AG20443 (cell line): ENCODE measurements around the gene RELB.
"Not testable (repeated sequence)": the region's sequence is repeated elsewhere in the genome, so short reads cannot be mapped to it uniquely, and the experiment has no call there.

Experiments used
- DNase-seq: peaks from one replicate; pipeline ENCODE4 v3.0.0; 2012; ENCODE audit warnings: low spot score, mixed read lengths

The RELB gene, protein sequence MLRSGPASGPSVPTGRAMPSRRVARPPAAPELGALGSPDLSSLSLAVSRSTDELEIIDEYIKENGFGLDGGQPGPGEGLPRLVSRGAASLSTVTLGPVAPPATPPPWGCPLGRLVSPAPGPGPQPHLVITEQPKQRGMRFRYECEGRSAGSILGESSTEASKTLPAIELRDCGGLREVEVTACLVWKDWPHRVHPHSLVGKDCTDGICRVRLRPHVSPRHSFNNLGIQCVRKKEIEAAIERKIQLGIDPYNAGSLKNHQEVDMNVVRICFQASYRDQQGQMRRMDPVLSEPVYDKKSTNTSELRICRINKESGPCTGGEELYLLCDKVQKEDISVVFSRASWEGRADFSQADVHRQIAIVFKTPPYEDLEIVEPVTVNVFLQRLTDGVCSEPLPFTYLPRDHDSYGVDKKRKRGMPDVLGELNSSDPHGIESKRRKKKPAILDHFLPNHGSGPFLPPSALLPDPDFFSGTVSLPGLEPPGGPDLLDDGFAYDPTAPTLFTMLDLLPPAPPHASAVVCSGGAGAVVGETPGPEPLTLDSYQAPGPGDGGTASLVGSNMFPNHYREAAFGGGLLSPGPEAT

DNA sequence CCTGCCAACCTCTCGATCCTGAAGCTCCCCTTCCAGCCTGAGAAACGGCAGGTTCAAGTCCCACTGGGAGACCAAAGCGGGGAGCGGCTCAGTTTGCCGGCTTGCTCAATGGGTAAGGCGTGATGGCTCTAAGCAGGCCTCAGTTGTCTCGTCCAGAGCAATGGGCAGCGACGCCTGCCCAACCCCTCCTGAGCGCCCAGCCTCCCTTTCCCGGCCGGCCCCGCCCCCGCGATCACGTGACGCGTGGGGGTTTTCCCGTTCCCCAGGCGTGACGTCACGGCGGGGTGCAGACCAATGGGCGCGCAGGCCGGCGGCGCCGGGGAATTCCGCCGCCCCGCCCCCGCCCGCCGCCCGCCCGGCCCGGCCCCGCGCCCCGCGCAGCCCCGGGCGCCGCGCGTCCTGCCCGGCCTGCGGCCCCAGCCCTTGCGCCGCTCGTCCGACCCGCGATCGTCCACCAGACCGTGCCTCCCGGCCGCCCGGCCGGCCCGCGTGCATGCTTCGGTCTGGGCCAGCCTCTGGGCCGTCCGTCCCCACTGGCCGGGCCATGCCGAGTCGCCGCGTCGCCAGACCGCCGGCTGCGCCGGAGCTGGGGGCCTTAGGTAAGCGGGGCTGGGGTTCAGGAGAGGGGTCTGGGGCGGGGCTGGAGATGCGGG, at the start of gene RELB:
Gene RELB (plus strand): TSS at position 378 of the 653 bp plus-strand sequence. CDS start 116 bp downstream, at position 494.
- peak; percentile 100 for DNase-seq

DNA sequence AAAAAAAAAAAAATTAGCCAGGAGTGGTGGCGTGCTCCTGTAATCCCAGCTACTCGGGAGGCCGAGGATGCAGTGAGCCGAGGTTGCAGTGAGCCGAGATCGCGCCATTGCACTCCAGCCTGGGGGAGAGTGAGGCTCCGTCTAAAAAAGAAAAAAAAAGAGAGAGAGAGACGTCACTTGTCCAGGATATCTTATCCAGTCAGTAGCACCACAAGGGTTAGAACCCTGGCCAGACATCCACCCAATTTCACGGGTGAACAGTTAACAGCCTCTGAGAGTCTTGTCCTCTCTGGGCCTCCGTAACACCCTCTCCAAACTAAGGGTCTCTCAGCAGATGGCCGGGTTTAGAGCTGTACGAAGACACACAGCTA, 47.0 kb upstream of the RELB start:
- no peak for DNase-seq

DNA sequence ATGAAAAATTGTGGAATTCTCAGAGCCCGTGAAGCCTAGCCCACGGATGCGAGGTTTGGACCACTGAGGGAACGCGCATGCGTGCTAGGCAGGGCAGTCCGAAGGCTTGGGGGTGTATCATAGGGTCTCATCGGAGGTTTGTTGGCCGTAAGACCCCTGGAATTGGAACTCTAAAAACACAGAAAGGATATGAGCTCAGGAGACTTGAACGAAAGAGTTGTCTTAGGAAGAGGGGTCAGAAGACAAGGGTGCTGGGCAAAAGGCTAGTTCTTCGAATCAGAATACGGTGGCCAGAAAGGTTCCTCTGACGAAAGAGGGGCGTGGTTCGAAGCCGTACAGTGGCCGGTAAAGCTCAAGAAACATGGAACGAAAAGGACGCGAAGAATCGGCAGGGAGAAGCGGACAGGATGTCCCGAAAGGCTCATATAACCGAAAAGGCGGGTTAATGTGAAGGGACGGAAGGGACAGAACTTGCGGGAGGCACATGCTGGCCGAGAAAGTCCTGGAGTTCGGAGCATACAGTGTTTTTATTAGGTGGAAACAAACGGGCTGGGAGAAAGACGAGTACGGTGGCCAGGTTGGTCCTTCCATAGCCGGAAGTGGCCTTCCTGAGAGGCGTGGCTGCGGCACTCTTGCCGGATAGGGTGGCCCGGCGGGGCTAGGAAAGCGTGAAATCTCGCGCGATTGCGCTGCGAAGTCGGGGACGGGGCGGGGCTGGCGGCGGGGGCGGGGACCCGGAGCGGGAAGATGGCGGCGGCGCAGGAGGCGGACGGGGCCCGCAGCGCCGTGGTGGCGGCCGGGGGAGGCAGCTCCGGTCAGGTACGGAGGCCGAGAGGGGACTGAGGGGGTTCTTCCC, 46.4 kb upstream of the RELB start, which contains the start of gene CLPTM1:
Gene CLPTM1 (plus strand): TSS at position 732 of the 856 bp plus-strand sequence. CDS start 16 bp downstream, at position 748.
- DNase-seq: peak; percentile 98

DNA sequence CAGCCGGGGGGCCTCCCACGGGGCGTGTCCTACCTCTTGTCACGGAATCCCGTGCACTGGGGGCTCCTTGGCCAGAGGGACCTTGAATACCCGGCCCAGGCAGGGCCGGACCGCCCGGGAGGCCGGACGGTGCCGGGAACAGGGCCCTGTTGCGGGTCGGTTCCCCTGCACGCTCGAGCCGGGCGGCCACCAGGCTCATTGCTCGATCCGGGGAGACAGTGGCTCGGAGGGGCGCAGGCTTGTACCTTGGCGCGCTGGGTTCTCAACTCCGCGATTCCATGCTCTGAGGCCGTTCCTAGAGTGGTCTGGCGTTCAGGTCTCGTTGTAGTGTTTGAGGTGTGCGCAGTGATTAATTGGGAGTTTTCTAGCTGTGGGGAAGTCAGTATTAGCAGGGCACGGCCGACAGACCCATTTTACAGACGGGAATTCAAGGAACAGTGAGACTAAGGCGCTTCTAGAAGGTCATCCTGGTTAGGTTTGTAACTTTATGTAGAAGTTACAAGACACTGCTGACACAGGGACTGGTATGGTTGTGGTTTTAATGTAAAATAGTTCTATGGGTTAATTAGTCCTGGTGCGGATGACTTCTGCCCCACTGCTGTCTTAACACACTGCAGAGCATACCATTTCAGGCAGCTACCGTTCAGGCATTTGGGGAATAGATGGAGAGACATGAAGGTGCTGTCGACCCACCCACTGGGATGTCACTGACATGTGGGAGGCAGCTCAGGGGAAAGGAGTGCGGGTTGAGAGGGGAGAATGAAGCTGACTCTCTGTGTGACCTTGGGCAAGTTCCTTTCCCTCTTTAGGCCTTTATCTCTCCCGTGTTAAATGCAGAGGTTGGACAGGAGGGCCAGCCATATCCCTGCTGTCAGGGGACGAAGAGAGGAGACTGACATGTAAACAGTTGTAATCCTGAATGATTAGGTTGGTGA, 45.5 kb upstream of the RELB start:
- no peak for DNase-seq

DNA sequence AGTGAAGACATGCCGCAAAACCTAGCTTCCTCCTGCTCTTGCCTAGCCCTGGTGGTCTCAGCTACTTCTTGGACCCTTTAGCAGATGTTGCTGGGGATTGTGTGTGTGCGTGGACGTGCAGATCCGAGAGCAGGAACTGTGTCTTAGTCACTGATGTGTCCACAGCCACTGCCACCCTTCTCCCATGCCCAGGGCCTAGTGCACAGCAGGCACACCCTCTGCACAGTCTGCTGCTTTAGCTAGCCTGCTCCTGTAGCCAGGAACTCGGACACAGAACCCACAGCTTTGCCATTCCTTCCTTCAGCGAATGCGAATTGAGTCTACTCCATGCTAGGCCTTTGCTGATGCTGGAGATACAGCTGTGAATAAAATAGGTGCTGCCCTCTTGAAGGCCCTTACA, 43.7 kb upstream of the RELB start:
- no peak for DNase-seq

DNA sequence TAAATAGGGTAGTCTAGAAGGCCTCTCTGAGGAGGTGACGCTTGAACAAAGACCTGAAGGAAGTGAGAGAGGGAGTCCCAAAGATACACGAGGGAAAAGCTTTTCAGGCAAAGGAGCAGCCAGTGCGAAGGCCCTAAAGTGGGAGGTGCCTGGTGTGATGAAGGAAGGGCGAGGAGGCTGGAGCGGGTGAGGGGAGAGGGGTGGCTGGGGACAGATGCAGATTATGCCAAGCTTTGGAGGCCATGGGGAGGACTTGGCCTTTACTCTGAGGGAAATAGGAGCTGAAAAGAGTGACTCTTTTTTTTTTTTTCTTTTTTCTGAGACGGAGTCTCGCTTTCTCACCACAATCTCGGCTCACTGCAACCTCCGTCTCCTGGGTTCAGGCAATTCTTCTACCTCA, 43.2 kb upstream of the RELB start:
- DNase-seq: no peak

DNA sequence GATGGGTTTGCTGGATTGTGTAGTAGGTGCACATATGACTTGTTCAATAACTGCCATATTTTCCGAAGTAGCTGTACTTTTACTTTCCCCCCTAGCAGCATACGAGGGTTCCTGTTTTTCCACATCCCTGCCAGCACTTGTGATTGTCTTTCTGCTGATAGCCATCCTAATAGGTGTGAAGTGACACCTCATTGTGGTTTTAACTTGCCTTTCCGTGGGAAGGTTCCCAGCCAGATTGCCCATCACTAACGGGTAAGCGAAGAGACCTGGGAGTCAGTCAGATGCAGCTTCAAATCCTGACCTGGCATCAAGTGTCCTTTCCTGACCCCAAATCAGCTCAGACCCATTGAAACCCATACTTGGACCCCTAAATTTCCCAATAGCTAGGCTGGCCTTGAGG, 41.6 kb upstream of the RELB start:
- DNase-seq: no peak

DNA sequence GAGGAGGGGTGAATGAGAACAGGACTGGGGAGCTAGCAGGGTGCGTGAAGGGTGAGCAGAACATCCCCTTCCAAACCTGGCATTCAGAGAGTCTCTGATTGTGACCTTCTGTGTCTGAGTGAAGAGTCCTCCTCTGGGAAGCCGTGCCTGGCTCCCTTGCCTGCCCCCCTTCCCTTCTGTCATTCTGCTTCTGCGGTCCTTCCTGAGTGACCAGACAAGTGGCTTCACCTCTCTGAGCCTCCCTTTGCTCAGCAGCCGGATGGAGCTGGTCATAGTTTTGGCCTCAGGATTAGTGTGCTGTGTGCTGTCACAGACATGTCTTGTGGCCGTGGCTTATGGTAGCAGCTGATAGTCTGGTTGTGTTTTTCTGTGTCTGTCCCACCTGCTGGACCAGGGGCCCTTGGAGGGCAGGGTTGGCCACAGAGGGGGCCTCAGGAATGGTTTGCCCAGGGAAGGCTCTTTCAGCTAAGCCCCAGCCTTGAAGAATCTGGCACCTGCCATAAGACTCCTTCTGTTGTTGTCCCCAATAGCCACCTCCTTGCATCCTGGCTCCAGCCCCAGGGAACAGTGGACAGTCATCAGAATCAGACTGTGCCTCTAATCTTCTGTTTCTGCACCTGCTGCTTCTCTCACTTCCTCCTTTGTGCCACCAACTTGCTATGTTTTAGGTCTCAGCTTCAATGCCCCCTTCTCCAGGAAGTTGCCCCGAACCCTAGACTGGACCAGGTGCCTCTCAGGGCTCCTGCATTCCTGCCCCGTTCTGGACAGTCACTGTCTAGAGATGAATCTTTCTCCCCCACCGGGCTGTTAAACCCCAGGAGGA, 40.1 kb upstream of the RELB start:
- no peak for DNase-seq

DNA sequence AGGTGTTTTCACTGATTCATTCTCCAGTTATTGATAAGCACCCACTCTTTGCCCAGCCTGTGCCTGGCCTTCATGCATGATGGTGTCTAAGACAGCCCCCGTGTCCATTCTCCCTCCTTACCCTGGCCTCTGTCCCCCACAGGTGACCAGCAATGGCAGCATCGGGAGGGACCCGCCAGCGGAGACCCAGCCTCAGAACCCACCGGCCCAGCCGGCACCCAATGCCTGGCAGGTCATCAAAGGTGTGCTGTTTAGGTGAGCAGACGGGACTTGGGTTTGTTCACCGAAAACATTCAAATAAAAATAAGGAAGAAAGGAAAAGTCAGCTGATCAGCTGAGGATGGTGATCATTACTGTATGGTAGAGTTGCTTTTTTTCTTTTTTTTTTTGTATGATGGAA, 39.4 kb upstream of the RELB start:
- no peak for DNase-seq

DNA sequence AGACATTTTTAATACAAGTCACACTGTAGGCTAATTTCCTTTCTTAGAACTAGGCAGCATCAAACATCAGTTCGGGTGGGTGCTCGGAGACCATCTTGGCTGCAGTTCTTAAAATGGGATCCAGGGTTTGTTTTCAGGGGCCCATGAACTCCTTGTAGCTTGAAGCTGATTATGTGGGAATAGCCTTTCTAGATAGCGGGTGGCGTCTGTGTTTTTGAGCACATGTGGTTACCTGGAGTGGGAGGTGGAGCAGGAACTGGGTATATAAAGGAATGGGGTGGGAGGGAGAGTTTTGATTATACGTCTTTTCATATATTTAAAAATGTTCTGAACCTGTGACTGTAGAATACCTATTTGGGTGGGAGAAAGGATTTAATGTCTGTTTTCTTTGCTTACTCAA, 33.1 kb upstream of the RELB start:
- no peak for DNase-seq

DNA sequence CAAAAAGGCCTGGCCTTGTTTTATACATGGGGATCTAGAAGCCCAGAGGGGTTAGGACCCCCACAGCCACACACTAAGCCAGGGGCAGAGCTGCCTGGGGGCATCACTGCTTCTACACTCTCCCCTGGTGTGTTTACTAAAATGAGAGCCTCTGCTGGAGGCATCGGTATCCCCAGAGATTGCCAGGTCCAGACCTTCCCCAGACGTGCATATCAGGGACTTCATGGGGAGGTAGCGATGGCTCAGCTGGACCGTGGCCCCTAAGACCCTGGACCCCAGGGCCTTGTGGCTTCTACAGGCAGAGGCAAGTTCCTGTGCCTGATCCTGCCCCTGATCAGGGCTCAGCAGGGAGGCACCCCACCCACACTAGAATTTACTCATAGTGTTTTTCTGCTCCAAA, 32.6 kb upstream of the RELB start:
- DNase-seq: no peak

DNA sequence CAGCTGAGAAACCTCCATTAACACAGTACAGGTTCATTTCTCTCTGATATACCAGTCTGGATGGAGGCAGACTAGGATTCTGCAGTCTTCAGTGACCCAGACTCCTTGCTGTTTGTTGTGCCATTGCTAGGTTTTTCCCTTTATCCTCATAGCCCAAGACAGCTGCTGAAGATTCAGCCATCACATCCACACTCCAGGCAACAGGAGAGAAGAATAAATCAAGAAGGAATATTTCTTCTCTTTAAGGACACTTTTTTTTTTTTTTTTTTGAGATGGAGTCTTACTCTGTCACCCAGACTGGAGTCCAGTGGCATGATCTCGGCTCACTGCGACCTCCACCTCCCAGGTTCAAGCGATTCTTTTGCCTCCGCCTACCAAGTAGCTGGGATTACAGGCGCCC, 31.8 kb upstream of the RELB start:
- DNase-seq: no peak

DNA sequence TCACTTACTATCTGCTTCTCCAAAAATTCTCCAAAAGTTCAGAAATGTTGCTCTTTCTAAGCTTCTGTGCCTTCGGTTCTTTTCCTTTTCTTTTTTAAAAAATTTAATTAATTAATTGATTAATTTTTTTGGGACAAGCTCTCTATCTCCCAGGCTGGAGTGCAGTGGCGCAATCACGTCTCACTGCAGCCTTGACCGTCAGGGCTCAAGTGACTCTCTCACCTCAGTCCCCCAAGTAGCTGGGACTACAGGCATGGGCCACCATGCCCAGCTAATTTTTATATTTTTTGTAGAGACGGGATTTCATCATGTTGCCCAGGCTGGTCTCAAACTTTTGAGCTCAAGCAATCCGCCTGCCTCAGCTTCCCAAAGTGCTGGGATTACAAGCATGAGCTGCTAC, 29.8 kb upstream of the RELB start:
- DNase-seq: not testable (repeated sequence)

DNA sequence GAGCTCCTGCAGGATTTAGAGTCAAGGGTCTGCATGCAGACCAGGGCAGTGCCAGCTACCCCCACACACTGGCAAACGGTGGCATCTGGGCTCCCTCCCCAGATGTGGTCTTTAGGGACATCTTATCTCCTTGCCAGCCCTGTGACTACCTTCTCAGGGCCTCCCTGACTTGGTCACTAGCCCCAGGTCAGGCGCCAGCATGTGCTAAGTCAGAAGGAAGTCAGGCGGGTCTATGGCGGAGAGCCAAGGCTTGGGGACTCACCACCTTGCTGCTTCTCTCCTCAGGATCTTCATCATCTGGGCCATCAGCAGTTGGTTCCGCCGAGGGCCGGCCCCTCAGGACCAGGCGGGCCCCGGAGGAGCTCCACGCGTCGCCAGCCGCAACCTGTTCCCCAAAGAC, 28.5 kb upstream of the RELB start:
- no peak for DNase-seq

DNA sequence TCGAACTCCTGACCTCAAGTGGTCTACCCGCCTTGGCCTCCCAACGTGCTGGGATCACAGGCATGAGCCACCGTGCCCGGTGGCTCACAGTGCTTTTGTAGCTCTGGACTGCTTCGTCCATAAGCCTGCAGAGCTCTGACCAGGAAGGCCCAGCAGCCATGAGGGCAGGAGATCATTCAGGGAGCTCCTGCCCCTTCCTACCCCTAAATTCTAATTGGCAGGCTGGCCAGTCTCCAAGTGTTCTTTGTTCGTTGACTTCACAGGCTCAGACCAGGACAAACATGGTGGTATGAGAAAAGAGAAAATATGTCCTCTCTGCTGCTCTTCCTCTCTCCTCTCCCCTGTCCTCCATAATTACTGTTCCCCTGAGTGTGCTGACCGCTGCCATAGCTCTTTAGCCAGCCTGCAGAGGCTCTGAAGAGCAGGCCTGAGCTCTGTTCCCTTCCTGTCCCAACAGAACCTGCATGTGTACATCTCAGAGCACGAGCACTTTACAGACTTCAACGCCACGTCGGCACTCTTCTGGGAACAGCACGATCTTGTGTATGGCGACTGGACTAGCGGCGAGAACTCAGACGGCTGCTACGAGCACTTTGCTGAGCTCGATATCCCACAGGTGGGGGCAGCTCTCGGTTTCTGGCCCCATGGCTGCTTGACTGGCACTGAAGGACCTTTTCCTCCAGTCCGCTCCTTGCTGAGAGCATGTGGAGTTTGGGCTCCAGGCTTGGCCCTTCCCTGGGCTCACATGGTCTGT, 27.1 kb upstream of the RELB start:
- DNase-seq: no peak

DNA sequence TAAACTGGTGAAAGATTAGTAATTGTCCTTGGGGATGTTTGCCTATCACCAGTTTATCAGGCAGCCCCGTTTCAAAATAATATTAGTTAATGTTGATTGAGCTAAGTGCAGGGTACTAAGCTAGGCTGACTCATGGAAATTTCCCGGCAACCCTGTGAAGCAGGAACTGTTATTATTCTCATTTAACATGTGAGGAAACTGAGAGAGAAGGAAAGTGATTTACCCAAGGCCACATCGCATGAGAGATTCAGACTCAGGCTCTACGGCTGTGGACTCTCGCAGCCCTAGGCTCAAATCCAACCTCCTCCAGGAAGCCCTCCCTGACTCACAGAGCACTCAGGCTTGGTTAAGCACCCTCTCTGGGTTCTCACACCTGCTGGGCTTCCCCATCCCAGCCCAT, 26.4 kb upstream of the RELB start:
- no peak for DNase-seq

DNA sequence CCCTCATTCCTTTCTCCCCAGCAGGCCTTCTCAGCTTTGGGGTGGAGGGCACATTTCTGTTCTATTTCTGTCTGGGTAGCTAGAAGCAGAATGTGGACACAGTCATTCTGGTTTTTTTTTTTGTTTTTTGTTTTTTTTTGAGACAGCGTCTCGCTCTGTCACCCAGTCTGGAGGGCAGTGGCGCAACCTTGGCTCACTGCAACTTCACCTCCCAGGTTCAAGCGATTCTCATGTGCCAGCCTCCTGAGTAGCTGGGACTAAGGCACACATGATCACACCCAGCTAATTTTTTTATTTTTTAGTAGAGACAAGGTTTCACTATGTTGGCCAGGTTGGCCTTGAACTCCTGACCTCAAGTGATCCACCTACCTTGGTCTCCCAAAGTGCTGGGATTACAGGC, 25.8 kb upstream of the RELB start:
- DNase-seq: no peak

DNA sequence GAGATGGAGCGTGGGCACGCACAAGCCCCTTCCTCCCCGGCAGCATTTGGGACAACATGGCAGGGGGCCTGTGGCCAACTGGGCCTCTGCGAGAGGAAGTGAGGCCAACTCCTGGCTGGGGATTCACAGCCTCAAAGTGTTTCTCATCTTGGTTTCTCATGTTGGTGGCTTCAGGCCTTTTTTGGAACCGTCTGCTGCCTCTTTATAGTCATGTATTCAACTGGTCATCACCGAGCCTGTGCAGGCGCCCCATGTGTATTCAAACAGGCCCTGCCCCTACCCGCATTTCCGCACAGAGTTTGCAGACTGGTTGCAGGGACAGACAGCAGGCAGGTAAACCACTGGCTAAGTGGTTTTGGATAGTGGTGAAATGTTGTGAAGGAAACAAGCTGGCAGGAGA, 17.3 kb upstream of the RELB start:
- DNase-seq: no peak

DNA sequence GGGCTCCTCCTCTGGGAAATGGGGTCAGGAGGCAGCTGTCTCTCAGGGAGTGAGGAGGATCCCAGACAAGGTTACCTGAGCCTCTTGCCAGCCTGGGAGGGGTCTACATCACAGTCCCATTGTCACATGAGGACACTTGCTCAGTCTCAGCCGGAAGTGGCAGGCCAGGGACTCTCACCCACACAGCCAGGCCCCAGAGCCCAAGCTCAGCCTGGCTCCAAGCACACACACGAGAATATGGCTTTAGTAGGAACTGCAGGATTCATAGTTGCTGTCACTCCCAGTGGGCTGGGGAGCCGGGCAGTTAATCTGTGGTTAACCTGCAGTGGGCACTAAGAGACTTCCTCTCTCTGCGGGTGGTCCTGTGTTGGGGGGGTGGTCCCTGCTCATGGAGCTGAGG, 15.8 kb upstream of the RELB start:
- no peak for DNase-seq

DNA sequence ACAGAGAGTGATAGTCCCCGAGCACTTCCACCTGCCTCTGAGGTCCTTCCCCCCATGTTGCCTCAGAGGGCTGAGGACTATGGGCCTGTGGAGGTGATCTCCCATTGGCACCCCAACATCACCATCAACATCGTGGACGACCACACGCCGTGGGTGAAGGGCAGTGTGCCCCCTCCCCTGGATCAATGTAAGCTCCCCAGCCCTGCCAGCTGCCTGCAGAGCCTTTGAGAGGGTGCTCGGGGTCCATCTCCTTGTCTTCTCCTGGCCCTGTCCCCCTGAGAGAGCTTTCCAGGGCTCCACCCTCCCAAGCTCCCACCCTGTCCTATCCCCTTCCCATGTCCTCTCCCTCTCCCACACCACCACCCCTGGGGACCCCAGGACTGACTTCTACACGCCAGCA, 14.9 kb upstream of the RELB start:
- DNase-seq: no peak
